ENCODE results near the gene MORN1.

- no peak for TF ChIP-seq CTCF (IDR thresholded peaks at IDR 0.05; ENCODE audit: poor library complexity)
- no peak for TF ChIP-seq EZH2phosphoT487 (IDR thresholded peaks at IDR 0.05; ENCODE audit: low read depth, severe bottlenecking, unreplicated experiment)
Observed at GRCh38 chr1:2394220-2394619, 2.9 kb upstream of the MORN1 start.

All from hepatocyte (in vitro differentiated cells).